ENCODE data around the gene HDAC6.

HDAC6 gene

GRCh38 chrX:48769230-48769629, 32.6 kb upstream of the HDAC6 start:
- DNase-seq, result no peak
- no peak overlapping the region for H3K4me3 ChIP-seq (ENCODE audit: low read depth, low read length)
- H3K36me3 ChIP-seq, result no peaks in the 10 kb centered on the region
- TF ChIP-seq, protein P1, sequence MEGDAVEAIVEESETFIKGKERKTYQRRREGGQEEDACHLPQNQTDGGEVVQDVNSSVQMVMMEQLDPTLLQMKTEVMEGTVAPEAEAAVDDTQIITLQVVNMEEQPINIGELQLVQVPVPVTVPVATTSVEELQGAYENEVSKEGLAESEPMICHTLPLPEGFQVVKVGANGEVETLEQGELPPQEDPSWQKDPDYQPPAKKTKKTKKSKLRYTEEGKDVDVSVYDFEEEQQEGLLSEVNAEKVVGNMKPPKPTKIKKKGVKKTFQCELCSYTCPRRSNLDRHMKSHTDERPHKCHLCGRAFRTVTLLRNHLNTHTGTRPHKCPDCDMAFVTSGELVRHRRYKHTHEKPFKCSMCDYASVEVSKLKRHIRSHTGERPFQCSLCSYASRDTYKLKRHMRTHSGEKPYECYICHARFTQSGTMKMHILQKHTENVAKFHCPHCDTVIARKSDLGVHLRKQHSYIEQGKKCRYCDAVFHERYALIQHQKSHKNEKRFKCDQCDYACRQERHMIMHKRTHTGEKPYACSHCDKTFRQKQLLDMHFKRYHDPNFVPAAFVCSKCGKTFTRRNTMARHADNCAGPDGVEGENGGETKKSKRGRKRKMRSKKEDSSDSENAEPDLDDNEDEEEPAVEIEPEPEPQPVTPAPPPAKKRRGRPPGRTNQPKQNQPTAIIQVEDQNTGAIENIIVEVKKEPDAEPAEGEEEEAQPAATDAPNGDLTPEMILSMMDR (IDR thresholded peaks at IDR 0.05; ENCODE audit: low read depth, low read length), result no peak
- no peak overlapping the region for H3K27ac ChIP-seq
- peaks cover 3% of the 10 kb centered on the region for H3K27me3 ChIP-seq (ENCODE audit: insufficient read depth, low read depth, severe bottlenecking)
- peaks cover 3% of the 10 kb centered on the region for H3K9me3 ChIP-seq (ENCODE audit: severe bottlenecking)

DNA sequence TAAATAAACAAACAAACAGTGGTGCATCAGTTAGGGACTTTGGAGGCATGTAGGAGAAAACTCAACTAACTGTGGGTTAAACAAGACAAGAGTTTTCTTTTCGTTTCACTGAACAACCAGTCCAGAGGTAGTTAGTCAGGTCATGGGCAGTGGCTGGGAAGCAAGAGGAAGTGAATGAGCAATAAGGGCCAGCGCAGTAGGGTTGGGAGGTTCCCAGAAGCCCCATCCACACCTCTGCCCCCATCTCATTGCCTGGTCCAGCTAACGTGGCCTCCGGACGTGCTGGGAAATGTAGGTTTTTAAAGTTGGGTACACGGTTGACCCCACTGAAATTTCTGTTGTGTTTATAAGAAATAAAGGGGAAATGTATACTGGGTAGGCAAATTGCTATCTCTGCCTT, 31.6 kb upstream of the HDAC6 start:
- no peak overlapping the region for H3K4me3 ChIP-seq (ENCODE audit: low read depth, low read length)

GRCh38 chrX:48772602-48773001, 29.3 kb upstream of the HDAC6 start:
- H3K4me3 ChIP-seq (ENCODE audit: low read depth, low read length), result no peak overlapping the region
- no peaks in the 10 kb centered on the region for H3K36me3 ChIP-seq
- TF ChIP-seq, protein P1 (IDR thresholded peaks at IDR 0.05; ENCODE audit: low read depth, low read length), result no peak
- H3K9me3 ChIP-seq (ENCODE audit: severe bottlenecking), result no peaks in the 10 kb centered on the region
- DNase-seq, result no peak
- peaks cover 5% of the 10 kb centered on the region for H3K27me3 ChIP-seq (ENCODE audit: insufficient read depth, low read depth, severe bottlenecking)
- H3K27ac ChIP-seq, result no peak overlapping the region

More for the DNA sequence above, 31.6 kb upstream of the HDAC6 start:
- H3K27me3 ChIP-seq (ENCODE audit: insufficient read depth, low read depth, severe bottlenecking), result peaks cover 5% of the 10 kb centered on the region
- DNase-seq, result no peak
- no peak overlapping the region for H3K27ac ChIP-seq
- H3K9me3 ChIP-seq (ENCODE audit: severe bottlenecking), result peaks cover 3% of the 10 kb centered on the region
- no peaks in the 10 kb centered on the region for H3K36me3 ChIP-seq
- TF ChIP-seq, protein P1 (IDR thresholded peaks at IDR 0.05; ENCODE audit: low read depth, low read length), result no peak

- Histone ChIP-seq H3K27ac (no peak overlapping the region), H3K27me3 (ENCODE audit: insufficient read depth, low read depth, severe bottlenecking) (peaks cover 5% of the 10 kb centered on the region), H3K36me3 (no peaks in the 10 kb centered on the region), H3K9me3 (ENCODE audit: severe bottlenecking) (no peaks in the 10 kb centered on the region), H3K4me3 (ENCODE audit: low read depth, low read length) (no peak overlapping the region)
- DNase-seq, result no peak
- TF ChIP-seq, protein P1 (IDR thresholded peaks at IDR 0.05; ENCODE audit: low read depth, low read length), result no peak
Observed at GRCh38 chrX:48776818-48777439, 24.9 kb upstream of the HDAC6 start.

DNA sequence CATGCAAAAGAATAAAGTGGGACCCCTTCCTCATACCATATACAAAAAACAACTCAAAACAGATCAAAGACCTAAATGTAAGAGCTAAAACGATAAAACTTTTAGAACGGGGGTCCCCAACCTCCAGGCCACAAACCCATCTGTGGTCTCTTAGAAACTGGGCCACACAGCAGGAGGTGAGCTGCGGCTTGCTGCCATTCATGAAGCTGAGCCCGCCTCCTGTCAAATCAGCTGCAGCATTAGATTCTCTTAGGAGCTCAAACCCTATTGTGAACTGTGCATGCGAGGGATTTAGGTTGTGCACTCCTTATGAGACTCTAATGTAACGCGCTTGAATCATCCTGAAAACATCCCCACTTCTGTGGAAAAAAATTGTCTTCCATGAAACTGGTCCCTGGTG, 22.5 kb upstream of the HDAC6 start:
- H3K9me3 ChIP-seq (ENCODE audit: severe bottlenecking), result no peaks in the 10 kb centered on the region
- H3K4me3 ChIP-seq (ENCODE audit: low read depth, low read length), result no peak overlapping the region; the same call in 1 of the 2 replicates
- TF ChIP-seq, protein P1 (IDR thresholded peaks at IDR 0.05; ENCODE audit: low read depth, low read length), result no peak
- H3K36me3 ChIP-seq, result no peaks in the 10 kb centered on the region
- peak; percentile 16 for DNase-seq
- H3K27me3 ChIP-seq (ENCODE audit: insufficient read depth, low read depth, severe bottlenecking), result peaks cover 3% of the 10 kb centered on the region
- H3K27ac ChIP-seq, result no peak overlapping the region

- Histone ChIP-seq H3K4me3 (ENCODE audit: low read depth, low read length) (no peak overlapping the region), H3K36me3 (no peaks in the 10 kb centered on the region), H3K27ac (no peak overlapping the region), H3K27me3 (ENCODE audit: insufficient read depth, low read depth, severe bottlenecking) (peaks cover 5% of the 10 kb centered on the region), H3K9me3 (ENCODE audit: severe bottlenecking) (no peaks in the 10 kb centered on the region)
- TF ChIP-seq, protein P1 (IDR thresholded peaks at IDR 0.05; ENCODE audit: low read depth, low read length), result no peak
- DNase-seq, result no peak
Observed at GRCh38 chrX:48781705-48782104, 20.2 kb upstream of the HDAC6 start.

All from WERI-Rb-1 (cell line).